PC-9 (cell line): ENCODE data around the gene CASP4. TPM values are rescaled to one million over a fixed set of nuclear protein-coding genes. Genes with fewer than 3 reads are reported as not detected.

ENCODE experiments used
- BruUV-seq: library from RNA; stranded (reverse); fragments of 400-500 nt; replicated peaks from 2 replicates; lab custom pipeline; 2021; lab: Mats Ljungman, UMichigan
- CTCF ChIA-PET: fragments of 300-600 bp; sonication (Branson Sonifier 250); formaldehyde crosslinking; loops from one replicate; lab custom pipeline; 2022; ENCODE audit warnings: antibody characterized with exemption; lab: Charles Lee
- POLR2A ChIA-PET: fragments of 300-600 bp; sonication (Branson Sonifier 250); formaldehyde crosslinking; loops from one replicate; lab custom pipeline; 2022; ENCODE audit warnings: antibody characterized with exemption; ENCODE audit not compliant: unreplicated experiment; lab: Charles Lee
- DNase-seq, 2 experiments: peaks; one replicate each; pipeline versions ENCODE4 v3.0.0 to v3.0.0-alpha.2; 2015 to 2022; ENCODE audit warnings: mixed read lengths in 1 of 2
- H2AFZ ChIP-seq: fragments of 200-600 bp; sonication (generic); 2 replicates; pipeline ENCODE4 v1.8.1; 2017; ENCODE audit warnings: antibody characterized with exemption
- H3F3A ChIP-seq: fragments of 200-600 bp; sonication (generic); 2 replicates; pipeline ENCODE4 v1.8.1; 2017; ENCODE audit warnings: antibody characterized with exemption, mild to moderate bottlenecking, low read depth; ENCODE audit not compliant: insufficient read depth
- H3K27ac ChIP-seq: fragments of 200-600 bp; sonication (generic); 2 replicates; pipeline ENCODE4 v1.6.1; 2016; ENCODE audit warnings: mixed run types
- H3K27me3 ChIP-seq: fragments of 200-600 bp; sonication (generic); 2 replicates; pipeline ENCODE4 v1.6.1; 2016; ENCODE audit warnings: low read depth, mixed run types; ENCODE audit not compliant: insufficient read depth
- H3K36me3 ChIP-seq: fragments of 200-600 bp; sonication (generic); 2 replicates; pipeline ENCODE4 v1.6.1; 2016; ENCODE audit warnings: low read depth, mixed run types
- H3K4me1 ChIP-seq: fragments of 200-600 bp; sonication (generic); replicated peaks from 2 replicates; pipeline ENCODE4 v1.6.1; 2016; ENCODE audit warnings: mixed run types; ENCODE audit not compliant: insufficient read depth
- H3K4me2 ChIP-seq: fragments of 200-600 bp; sonication (generic); 2 replicates; pipeline ENCODE4 v1.6.1; 2017; ENCODE audit warnings: mixed run types
- H3K4me3 ChIP-seq: fragments of 200-600 bp; sonication (generic); 2 replicates; pipeline ENCODE4 v1.6.1; 2016; ENCODE audit warnings: mixed run types
- H3K79me2 ChIP-seq: fragments of 200-600 bp; sonication (generic); 2 replicates; pipeline ENCODE4 v1.6.1; 2017; ENCODE audit warnings: low read depth, mixed run types
- H3K9me2 ChIP-seq: fragments of 200-600 bp; sonication (generic); 2 replicates; pipeline ENCODE4 v1.8.1; 2017; ENCODE audit warnings: mild to moderate bottlenecking; ENCODE audit not compliant: insufficient read depth
- H3K9me3 ChIP-seq: fragments of 200-600 bp; sonication (generic); 2 replicates; pipeline ENCODE4 v1.8.1; 2016; ENCODE audit warnings: low read depth; ENCODE audit not compliant: insufficient read depth
- H4K20me1 ChIP-seq: fragments of 200-600 bp; sonication (generic); 2 replicates; pipeline ENCODE4 v1.8.1; 2017; ENCODE audit not compliant: insufficient read depth
- CTCF ChIP-seq: fragments of 200-600 bp; sonication (generic); conservative IDR thresholded peaks from 2 replicates; pipeline ENCODE4 v1.6.1; 2017; ENCODE audit warnings: mixed run types, antibody characterized with exemption, mild to moderate bottlenecking, moderate library complexity
- EZH2 ChIP-seq: fragments of 200-600 bp; sonication (generic); IDR thresholded peaks from 2 replicates; pipeline ENCODE4 v1.8.0; 2017; ENCODE audit warnings: antibody characterized with exemption, low read depth
- intact Hi-C: fragments of 100-400 bp; cut with micrococcal nuclease; formaldehyde crosslinking; loops from one replicate; pipeline ENCODE4 v1.10.0; 2022; ENCODE audit not compliant: unreplicated experiment
- total RNA-seq: library from RNA; stranded (reverse); gene quantifications from 2 replicates; pipeline ENCODE4 v1.2.3, GENCODE V29; 2021

CASP4 gene
- total RNA-seq, 1 experiment from 2014 or later, result 82.2 TPM

GRCh38 chr11:105000167-105000566 is 31.8 kb upstream of the CASP4 start:
- no TSS peak for BruUV-seq
- TF ChIP-seq EZH2 (no peak), CTCF (no peak)
- Histone ChIP-seq H3K79me2 (no peaks in the 10 kb centered on the region), H3K9me2 (no peaks in the 10 kb centered on the region), H3K27ac (no peak overlapping the region), H3K9me3 (no peaks in the 10 kb centered on the region), H2AFZ (no peak overlapping the region), H3K4me2 (no peak overlapping the region), H3K4me3 (no peak overlapping the region), H4K20me1 (no peaks in the 10 kb centered on the region), H3K4me1 (no peaks in the 10 kb centered on the region), H3K27me3 (no peaks in the 10 kb centered on the region), H3K36me3 (no peaks in the 10 kb centered on the region), H3F3A (no peaks in the 10 kb centered on the region)
- DNase-seq, result no peak
- POLR2A ChIA-PET, result no interaction called here
- intact Hi-C loops, result no loop called here
- CTCF ChIA-PET, result no interaction called here

DNA sequence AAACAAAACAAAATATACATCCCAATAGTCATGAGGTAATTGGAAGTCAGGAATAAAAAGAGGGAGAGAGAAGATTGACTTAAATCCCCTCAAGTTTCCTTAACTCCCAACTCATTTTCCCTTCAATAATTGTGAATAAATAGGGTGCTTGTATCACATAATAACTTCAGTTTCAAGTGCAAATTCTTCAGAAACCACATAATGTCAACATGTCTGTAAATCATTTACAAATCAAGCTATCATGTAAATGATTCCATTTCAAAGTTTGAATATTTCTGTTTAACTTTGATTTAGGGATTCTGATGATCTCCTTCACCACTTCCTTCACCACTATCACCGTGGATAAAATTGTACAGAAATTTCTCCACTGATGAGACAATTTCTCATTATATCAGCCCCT is 31.3 kb upstream of the CASP4 start:
- no TSS peak for BruUV-seq
- no peak overlapping the region for H2AFZ ChIP-seq
- H4K20me1 ChIP-seq, result no peaks in the 10 kb centered on the region
- no peak overlapping the region for H3K4me3 ChIP-seq
- H3K4me1 ChIP-seq, result no peaks in the 10 kb centered on the region
- DNase-seq, result no peak
- TF ChIP-seq CTCF (no peak), EZH2 (no peak)
- no peaks in the 10 kb centered on the region for H3K36me3 ChIP-seq
- no peaks in the 10 kb centered on the region for H3F3A ChIP-seq
- H3K27ac ChIP-seq, result no peak overlapping the region
- no peaks in the 10 kb centered on the region for H3K9me3 ChIP-seq
- ChIA-PET POLR2A (interaction anchor here (0.7 kb wide), 1 partner anchor 432 kb away, joined by 5 read pairs; no protein-coding TSS in a partner anchor), CTCF (no interaction called here)
- H3K79me2 ChIP-seq, result no peaks in the 10 kb centered on the region
- intact Hi-C loops, result no loop called here
- H3K9me2 ChIP-seq, result no peaks in the 10 kb centered on the region
- no peaks in the 10 kb centered on the region for H3K27me3 ChIP-seq
- no peak overlapping the region for H3K4me2 ChIP-seq

DNA sequence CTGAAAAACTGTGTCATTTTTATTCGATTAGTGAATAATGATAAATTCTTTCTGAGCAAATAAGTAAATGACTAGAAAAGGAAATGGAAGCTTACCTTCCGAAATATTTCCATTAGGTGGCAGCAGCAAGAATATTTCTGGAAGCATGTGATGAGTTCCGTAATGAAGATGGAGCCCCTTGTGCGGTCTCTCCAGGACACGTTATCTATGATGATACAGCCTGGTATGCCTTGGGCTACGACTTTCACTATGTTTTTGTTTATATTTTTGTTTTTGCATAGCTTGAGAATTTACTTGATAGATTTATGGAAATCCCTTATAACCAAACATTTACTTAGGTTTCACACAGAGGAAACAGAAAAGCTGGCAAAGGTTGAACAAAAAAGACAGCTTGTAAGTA is 28.9 kb upstream of the CASP4 start:
- intact Hi-C loops, result no loop called here
- H3K36me3 ChIP-seq, result no peaks in the 10 kb centered on the region
- H3K4me2 ChIP-seq, result no peak overlapping the region
- H3K4me3 ChIP-seq, result no peak overlapping the region
- no peak; the same call in 1 of the 2 replicates for TF ChIP-seq CTCF
- H2AFZ ChIP-seq, result no peak overlapping the region
- no peaks in the 10 kb centered on the region for H3K4me1 ChIP-seq
- no peaks in the 10 kb centered on the region for H4K20me1 ChIP-seq
- CTCF ChIA-PET, result no interaction called here
- no TSS peak for BruUV-seq
- DNase-seq, result no peak
- H3K27ac ChIP-seq, result no peak overlapping the region
- POLR2A ChIA-PET, result interaction anchor here (0.6 to 0.7 kb wide), 2 partner anchors 162 to 327 kb away, joined by 3 to 4 read pairs; no protein-coding TSS in a partner anchor
- H3K9me2 ChIP-seq, result no peaks in the 10 kb centered on the region
- H3K27me3 ChIP-seq, result no peaks in the 10 kb centered on the region
- no peaks in the 10 kb centered on the region for H3F3A ChIP-seq
- no peaks in the 10 kb centered on the region for H3K79me2 ChIP-seq
- no peaks in the 10 kb centered on the region for H3K9me3 ChIP-seq
